Measurements from ENCODE around the gene FAH. TPM values are rescaled to one million over a fixed set of nuclear protein-coding genes. Genes with fewer than 3 reads are reported as not detected.

The FAH gene
- polyA plus RNA-seq, 1 donor = 16.9 TPM

DNA sequence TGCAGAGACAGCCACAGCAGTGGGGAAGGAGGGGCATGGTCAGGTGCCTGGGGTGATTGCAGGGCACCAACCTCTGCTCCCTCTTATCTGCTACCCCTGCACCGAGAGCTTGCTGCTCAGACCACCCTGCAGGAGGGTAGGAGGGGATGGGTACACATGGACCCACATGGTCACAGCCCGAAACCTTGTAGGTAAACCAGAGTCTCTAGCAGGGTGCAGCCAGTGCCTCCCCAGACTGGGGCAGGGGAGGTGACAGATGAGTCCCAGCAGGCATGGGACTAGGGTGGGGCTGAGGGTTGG is 49.2 kb downstream of the FAH start:
- no peak for DNase-seq

- DNase-seq = no peak
Observed at GRCh38 chr15:80202641-80203360, 50.0 kb downstream of the FAH start.

DNA sequence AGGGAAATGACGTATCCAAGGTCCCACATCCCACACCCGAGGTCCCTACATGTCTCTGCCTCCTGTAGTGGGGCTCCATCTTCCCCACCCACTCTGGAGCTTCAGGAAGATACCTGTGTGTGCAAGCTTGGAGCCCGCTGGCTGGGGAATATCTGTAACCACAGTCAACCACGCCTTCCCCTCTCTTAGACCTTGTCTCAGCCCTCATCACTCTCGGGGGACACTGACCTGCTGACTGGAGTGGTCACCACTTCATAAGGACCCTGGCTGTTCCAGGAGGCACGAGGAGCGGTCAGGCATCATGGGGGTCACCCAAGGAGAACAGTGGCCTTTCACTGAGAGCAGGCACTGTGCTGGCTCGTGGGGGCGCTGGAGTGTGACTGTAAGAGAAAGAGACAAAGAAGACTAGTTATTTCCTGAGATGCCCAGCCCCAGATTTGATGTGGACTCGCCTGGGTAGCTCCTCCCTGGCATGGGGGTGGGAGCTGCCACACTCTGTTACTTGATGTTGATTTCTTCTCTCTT is 50.6 kb downstream of the FAH start:
- no peak for DNase-seq

GRCh38 chr15:80204231-80204630 is 51.4 kb downstream of the FAH start:
- DNase-seq = no peak

GRCh38 chr15:80207887-80208286 is 55.1 kb downstream of the FAH start:
- no peak for DNase-seq

DNA sequence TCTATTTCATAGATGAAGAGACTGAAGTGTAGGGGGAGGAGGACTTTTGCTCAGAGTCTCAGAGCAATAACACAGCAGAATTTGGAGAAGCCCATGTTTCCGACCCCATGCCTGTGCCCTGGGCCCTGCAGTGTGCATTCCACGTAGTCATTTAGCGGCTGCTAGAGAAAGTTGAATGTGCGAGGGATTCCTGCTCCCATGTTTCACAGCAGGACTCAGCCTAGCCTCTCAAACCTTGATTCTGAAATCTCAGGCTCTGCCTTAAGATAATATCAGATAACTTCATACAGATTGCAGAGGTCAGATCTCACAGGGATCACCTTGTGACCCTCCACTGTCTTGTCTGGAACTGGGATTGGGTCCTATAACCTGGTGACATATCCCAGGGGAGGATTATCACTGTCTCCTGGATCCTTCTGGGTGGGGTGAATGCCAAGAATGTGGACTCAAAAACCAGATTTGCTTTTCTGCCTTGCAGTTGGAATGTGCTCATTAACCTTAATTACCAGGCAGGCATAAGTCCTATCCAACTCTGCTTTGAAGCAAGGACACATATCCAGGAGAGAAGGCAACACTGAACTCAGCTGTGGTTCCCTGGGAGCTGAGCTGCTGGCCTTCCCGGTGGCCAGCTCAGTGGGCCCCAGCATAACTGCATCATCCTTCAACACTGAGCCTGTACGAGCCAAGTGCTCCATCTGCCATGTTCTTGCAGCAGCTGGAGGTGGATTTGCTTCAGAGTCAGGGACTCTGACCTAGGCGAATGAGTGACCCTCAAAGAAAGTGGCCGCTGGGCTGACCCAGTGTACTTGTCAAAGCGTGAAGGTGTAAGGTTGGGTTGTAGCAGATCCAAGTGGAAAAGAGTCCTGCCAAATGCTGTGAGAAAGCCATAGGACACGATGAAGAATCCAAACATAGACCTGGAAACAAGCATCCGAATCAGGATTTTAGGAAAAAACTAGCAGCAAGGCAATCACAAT is 56.2 kb downstream of the FAH start:
- no peak for DNase-seq

- no peak for DNase-seq
Observed at GRCh38 chr15:80210611-80211573, 58.1 kb downstream of the FAH start.

DNA sequence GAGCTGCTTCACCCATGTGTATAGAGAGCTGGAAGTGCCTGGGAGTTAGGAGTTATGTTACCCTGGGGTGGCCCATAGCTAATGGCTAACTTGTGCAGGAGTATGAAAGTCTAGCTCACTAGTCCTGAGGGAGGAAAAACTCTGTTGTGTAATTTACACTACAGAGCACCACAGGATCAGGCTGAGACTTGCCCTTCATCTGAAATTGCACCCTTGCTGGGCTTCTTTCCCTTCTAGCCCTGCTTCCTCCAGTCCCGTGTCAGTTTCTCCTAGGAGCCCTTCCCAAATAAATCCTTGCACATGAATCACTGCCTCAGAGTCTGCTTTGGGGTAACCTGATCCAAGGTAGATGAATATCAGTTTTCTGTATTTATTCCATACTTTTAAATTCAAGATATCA is 59.2 kb downstream of the FAH start:
- DNase-seq = no peak

- no peak for DNase-seq
Observed at GRCh38 chr15:80214910-80215309, 62.1 kb downstream of the FAH start.

GRCh38 chr15:80216141-80216540 is 63.3 kb downstream of the FAH start:
- DNase-seq = no peak

DNA sequence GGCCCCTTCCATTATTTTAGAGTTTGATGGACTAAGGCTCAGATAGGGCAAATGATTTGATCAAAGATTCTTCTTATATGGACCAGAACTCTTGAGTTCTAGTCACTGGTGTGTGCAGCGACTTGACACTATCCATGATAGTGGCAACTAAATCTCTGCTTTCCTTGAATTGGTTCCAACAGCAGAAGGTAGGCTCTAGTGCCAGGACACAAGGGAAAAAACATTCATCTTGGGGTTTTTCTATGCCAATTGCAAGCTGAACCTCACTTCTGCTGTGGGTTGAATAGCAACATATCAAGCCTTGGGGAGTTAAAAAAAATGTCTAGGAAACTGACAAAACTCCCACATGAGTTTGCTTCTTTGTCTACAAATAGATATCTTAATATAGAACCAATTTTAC is 64.1 kb downstream of the FAH start:
- no peak for DNase-seq

- no peak for DNase-seq
Observed at GRCh38 chr15:80217327-80217900, 64.6 kb downstream of the FAH start.

DNA sequence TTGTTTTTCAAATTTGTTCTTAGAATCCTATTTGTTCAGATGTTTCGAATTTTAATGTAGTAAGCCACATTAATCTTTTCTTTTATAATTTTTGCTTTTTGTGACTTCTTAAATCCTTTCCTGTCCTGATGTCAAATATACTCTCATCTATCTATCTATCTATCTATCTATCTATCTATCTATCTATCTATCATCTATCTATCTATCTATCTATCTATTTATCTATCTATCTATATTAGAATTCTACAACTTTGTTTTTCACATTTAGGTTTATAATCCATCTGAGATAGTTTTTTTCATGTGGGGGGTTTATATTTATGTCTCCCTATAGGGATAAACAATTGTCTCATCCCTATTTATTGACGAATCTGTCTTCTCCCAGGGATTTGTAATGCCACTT is 67.2 kb downstream of the FAH start:
- DNase-seq = no peak

DNA sequence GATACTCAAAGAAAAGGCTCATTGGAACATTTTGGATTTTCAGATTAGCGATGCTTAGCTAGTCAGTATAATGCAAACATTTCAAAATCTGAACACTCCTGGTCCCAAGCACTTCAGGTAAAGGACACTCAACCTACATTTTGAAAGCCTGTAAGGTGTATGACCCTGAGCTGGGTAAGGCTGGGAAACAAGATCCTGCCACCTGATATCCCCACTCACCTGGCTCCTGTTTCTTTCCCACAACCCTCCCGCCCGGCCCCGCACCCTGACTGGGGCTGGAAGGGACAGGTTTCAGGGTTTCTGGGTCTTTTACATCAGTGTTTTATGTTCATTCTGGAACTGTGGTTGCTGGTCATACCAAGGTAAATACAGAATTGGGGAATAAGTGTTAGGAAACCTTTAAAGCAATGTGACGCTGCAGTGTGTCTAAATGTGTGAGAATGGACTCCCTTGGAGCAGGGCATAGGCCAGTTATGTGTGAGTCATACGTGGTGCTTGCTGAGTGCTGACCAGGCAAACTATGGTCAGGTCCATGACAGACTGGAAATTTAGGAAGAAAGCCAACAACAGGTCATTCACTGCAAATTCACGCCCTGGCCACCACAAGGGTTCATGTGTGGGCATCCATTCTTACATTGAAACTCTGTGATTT is 76.3 kb downstream of the FAH start:
- DNase-seq = no peak

GRCh38 chr15:80231371-80231770 is 78.6 kb downstream of the FAH start:
- DNase-seq = no peak

GRCh38 chr15:80233581-80233980 is 80.8 kb downstream of the FAH start:
- no peak for DNase-seq

GRCh38 chr15:80234883-80235282 is 82.1 kb downstream of the FAH start:
- DNase-seq = no peak
